GM18870 (cell line): ENCODE data around the gene LRATD1.
"Not testable (repeated sequence)": the region's sequence is repeated elsewhere in the genome, so short reads cannot be mapped to it uniquely, and the experiment has no call there.

Experiments used
- ATAC-seq: cut with Tn5 transposase; IDR thresholded peaks from one replicate; pipeline ENCODE4 v1.9.1; 2021; ENCODE audit warnings: moderate library complexity; ENCODE audit not compliant: unreplicated experiment

Gene LRATD1, protein sequence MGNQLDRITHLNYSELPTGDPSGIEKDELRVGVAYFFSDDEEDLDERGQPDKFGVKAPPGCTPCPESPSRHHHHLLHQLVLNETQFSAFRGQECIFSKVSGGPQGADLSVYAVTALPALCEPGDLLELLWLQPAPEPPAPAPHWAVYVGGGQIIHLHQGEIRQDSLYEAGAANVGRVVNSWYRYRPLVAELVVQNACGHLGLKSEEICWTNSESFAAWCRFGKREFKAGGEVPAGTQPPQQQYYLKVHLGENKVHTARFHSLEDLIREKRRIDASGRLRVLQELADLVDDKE

DNA sequence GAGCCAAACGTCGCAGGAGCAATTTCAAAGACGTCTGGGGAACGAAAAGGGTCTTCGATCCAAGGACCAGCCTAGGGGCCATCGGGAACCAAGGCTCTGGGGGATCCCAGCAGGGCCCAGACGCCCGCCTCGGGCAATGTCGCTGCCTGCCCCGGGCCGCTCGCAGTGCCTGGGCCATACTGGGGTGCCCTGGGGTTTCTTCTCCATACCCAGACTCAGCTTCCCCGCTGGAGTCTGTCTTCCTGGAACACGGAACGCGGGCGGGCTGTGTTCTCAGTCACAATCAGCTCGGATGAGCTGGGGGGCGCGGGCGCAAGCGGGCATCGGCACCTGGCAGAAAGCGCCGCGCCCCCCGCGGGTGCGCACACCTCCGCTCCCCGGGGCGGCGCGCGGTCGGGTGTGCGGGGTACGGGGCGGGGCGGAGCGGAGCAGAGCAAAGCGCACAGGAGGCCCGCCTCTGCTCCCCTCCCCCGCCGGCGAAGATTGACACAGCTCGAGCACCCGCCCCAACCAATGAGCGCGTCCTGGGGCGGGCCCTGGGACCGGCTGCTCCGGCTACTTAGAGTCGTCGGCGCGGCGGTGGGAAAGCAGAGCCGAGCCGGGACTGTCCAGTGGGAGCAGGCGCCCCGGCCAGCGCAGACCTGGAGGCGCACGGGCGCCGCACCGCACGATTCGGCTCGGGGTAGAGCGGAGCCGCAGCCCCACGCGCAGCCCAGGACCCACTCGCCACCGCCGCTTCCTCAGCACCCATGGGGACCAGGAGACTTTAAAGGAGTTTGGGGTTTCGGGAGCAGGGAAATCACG, at the start of gene LRATD1:
Gene LRATD1 (plus strand): TSS at position 585 of the 804 bp plus-strand sequence. CDS start 1,263 bp downstream, outside the sequence.
- no peak for ATAC-seq

DNA sequence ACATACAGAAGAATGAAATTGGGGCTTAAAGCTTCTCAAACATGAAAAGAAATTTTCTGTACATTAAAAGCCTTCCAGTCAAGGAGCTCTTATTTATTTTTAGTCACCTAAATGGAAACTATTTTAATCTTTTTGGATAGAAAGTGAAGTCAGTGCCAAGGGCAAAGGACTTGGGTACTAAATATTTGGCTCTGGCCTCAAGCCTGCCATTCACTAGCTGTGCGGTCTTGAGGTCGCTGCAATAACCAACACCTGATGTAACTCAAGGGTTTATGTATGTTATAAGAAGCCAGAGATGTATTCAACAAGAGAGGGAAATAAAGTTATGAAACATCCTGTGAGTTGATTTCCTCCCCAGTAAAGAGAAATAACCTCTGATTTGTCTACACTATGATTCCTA, 49.5 kb upstream of the LRATD1 start:
- no peak for ATAC-seq

DNA sequence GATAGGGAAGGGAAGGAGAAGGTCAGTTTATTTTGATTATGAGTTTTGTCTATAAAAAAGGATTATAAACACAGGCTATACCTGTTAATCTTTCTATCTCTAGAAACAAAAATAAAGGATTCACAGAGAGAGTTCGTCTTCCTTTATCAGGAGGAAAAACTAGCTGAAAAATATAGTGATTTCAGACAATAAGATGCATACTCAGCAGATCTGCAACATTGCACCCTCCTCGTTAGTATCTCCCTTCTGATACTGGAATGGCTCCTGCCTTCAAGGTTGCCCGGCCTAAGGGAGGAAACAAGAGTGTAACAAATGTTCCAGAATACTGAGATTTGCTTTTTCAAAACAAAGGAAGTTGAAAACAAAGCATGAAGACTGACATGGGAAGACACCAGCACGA, 48.7 kb upstream of the LRATD1 start:
- ATAC-seq: no peak

DNA sequence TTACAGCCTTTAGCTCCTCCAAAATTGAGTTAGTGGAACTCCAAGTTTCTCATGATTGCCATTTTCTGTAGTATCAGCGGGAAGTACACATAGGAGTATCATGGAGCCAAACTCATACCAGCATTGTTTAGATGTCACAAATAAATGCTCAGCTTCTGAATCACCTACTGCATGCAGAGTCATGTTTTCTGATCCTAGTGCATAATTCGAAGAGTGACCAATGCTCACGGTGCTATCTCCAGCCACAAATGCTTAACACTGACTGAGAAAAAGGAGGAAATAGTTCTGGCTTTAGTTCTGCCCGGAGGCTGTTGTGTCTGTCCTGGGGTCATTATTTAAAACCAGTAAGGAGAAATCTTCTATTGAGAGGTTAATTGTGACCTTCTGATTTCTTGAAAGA, 45.4 kb upstream of the LRATD1 start:
- ATAC-seq: no peak

DNA sequence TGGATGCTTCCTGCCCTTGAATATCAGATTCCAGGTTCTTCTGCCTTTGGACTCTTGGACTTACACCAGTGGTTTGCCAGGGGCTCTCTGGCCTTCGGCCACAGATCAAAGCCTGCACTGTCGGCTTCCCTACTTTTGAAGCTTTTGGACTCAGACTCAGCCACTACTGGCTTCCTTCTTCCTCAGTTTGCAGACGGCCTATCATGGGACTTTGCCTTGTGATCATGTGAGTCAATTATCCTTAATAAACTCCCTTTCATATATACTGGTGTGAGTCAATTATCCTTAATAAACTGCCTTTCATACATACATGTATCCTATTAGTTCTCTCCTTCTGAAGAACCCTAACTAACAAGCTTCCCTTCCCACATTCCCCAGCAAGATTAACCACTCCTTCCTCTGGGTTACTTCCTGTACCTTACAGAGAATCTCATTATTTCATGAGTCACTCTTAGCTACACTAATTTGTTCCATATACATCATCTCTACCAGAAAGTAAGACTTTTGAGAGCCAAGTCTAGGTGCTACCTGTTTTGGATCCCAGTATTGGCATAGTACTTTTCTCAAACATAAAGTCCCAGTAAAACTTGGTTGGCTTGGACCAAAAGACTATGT, 31.3 kb upstream of the LRATD1 start:
- ATAC-seq: no peak

DNA sequence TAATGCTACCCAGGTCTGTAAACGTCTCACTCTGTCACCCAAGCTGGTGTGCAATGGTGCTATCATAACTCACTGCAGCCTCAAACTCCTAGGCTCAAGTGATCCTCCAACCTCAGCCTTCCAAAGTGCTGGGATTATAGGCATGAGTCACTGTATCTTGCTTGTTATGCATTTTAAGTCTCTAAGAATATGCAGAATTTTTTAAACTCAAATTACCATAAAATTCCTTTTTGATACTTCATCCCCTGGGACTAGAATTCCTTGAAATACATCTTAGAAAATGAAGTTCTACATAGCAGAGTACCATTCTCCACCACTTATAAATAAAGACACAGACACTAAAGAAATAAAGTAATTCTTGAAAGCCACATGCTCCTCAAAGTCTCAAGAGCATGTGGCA, 30.2 kb upstream of the LRATD1 start:
- no peak for ATAC-seq

DNA sequence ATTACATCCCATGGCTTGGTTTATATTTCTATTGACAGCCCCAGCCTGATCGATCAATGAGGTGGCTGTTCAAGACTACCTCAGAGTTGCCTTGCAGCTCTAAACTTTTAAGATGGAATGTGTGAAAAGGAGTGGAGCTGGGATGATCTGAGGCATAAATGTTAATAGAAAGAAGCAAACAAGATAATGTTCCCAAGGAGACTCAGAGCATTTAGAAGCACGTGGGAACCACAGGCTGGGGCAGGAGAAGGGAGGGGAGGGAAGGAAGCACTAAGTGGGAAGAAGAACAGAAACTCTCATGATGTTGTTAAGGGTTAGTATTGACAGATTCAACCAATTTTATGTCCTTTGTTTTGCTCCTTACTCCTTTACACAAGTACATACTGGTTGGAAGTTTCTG, 28.8 kb upstream of the LRATD1 start:
- ATAC-seq: no peak

DNA sequence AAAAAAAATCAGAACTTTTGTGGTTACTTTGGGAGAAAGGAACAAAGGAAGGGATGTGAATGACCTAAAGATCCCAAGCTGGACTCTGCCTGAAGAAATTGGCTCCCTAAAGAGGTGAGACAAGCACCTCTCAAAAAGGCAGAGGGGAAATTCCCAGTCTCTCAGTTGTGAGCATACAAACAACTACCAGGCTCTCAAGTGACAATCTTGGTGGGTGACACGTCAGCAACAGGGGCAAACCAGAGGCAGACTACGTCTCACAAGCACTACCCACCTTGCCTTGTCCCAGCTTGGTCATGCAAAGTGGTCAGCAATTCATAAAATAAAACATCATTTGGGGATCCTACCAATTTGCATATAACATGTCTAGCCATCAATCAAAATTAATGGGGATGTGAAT, 24.3 kb upstream of the LRATD1 start:
- no peak for ATAC-seq

DNA sequence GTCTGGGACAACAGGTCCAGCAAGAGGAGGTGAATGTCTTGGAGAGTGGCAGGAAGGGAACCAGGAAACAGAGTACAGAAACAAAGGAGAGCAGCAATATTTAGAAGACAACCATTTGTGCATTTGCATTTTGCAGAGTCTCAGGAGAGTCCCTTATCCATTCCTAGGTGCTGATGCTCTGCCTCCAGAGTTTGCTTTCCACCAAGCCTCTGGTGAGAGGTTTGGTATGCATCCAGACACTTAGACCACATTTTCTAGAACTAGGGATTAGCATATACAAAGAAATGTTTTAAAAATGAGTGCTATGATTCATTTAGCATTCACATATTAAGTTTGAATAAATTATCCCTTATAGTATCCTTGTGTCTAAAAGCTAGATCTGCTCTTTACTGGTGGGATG, 18.5 kb upstream of the LRATD1 start:
- no peak for ATAC-seq

DNA sequence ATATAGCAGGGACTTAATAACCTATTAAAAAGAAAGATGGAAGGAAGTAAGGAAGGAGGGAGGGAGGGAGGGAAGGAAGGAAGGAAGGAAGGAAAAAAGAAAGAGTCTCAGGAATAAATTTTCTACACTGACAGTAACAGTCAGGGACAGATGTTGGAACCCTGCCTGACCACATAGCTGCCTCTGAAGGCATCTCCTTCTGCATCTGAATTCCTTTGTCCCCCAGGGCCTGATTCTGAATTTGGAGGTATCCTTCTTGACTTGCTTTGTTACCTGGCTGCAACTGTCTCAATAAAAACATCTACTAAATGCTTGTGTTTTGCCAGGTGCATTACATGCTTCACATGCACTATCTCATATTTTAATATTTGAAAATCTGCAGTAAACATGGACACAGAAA, 17.4 kb upstream of the LRATD1 start:
- no peak for ATAC-seq

DNA sequence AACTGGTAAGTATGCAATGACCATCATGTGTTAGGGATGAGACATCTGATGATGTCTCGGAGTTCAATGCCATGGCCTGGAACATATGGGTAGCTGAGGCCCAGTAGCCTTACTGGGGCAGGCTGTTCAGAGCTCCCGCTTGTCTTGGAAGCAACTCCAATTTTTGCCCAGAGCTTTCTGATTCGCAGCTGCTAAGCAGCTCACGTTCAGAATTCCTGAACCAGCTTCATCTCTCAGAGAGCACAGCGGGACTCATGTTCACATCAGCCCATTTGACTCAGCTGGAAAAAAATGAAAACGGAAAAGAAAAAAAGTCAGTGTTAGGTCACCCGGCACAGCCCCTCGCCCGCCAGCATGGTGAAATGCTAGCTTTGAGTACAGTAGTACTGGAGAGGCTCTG, 16.8 kb upstream of the LRATD1 start:
- no peak for ATAC-seq

DNA sequence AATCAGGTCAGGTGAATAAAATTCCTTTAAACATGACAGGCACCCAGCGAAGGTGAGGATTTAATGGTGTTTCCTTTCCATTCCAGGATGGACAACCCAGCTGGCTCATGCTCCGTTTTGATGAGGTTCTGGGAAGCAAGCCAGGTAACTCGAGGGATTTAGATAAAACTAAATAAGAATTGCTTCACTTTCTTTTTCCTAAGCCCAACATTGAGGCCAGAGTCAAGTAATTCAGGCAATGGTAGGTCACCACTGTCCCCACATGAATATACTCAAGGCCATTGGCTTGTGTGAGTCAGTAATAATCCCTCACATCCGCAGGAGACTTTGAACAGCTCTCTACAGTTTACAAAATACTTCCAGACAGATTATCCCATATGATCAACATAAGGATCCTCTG, 16.2 kb upstream of the LRATD1 start:
- ATAC-seq: no peak

DNA sequence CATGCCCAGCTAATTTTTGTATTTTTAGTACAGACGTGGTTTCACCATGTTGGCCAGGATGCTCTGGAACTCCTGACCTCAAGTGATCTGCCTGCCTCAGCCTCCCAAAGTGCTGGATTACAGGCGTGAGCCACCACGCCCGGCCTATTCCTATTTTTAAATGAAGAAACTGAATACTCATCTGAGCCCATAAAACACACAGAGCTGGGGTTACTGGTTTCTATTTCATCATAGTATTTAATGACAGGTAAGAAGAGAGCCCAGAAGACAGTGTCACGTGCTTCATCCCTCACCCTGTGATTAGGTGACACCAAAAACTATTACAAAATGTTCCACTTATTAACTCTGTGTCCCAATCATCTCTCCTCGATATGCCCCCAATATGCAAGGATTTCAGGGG, 15.6 kb upstream of the LRATD1 start:
- ATAC-seq: no peak

DNA sequence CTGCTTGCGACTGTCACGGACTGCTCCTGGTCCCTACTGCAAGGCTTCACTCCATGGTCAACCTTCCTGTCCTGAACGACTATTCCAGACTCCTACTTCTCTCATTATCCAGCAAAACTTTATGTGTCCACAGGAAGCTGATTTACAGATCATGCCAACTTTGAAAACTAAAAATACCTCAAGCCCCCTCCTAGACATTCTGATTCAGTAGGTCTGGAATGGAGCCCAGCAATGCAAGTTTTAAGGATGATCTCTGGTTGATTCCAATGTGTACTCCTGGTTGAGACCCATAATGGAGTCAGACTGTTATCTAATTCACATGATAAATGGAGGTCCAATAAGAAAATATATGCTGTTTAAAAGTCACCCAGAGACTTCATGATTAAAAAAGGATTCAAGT, 13.1 kb upstream of the LRATD1 start:
- no peak for ATAC-seq

DNA sequence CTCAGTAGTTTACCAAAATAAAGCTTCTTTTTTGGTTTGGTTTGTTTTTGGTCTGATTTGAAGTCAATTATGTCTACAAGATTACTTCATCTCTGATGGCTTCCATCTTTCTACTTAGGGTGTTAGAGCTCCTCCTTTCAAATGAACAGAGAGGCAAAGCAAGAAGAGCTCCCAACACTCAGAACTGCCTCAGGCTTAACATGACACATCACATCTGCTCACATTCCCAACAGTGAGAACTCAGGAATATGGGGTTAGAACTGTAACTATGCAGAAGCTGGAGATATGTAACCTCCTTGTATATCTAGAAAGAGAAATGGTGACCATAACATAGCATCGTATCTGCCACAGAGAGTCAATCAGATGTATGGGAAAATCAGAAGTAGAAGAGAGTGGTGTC, 11.4 kb upstream of the LRATD1 start:
- no peak for ATAC-seq

DNA sequence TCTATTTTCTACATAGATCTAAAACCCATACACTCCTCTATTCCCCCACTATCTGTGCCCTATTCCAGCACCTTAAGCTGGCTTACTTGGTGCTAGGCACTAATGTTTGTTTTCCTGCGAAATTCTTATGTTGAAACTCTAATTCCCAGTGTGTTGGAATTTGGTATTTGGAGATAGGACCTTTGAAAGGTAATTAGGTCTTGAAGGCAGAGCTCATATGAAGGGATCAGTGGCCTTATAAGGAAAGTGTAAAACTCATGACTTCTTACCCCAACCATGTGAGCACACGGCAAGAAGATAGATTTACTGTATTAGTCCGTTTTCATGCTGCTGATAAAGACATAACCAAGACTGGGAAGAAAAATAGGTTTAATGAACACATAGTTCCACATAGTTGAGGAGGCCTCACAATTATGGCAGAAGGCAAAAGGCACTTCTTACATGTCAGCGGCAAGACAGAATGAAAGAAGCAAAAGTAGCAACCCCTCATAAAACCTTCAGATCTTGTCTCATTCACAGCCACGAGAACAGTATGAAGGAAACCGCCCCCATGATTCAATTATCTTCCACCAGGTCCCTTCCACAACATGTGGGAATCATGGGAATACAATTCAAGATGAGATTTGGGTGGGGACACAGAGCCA, 10.5 kb upstream of the LRATD1 start:
- no peak for ATAC-seq

DNA sequence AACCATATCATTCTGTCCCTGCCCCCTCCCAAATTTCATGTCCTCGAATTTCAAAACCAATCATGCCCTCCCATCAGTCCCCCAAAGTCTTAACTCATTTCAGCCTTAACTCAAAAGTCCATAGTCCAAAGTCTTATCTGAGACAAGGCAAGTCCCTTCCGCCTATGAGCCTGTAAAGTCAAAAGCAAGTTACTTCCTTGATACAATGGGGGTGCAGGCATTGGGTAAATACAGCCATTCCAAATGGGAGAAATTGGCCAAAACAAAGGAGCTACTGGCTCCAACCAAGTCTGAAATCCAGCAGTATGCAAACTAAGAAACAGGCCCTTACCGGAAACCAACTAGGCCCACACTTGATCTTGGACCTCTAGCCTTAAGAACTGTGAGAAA, 10.0 kb upstream of the LRATD1 start:
- ATAC-seq: not testable (repeated sequence)

DNA sequence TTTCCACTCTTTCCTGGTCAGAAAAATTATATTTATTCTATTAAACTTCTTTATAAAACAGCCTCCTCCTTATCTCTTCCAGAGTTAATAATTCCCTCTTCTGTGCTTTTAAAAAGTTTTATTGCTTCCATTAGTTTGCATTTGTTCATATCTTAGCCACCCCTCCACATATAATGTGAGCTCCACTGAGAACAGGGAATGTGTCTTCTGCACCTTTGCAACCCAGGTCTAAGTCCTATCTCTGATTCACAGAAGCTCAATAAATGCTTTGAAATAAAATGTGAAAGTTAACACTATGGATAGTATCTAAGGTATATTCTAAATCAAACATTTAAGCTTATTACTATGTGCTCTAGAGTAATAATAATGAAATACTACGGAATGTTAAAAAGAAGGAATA, 9.3 kb upstream of the LRATD1 start:
- ATAC-seq: no peak

DNA sequence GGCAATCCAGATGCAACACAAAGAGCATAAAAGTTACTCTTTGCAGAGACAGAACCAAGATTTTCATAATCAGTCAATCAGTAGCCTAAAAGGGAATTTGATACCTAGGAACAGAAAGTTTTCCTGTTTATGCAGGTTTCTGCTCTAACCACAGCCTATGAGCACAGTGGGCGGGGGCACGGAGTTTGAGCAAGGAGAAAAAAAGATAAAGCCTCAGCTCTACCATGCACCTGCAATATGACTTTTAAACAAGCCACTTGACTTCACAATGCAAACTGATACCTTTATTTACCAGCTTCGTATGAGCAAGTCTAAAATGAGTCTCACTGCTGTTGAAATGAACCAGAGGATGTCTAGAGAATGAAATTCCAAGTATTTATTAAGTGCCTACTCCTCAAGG, 5.6 kb upstream of the LRATD1 start:
- ATAC-seq: no peak

DNA sequence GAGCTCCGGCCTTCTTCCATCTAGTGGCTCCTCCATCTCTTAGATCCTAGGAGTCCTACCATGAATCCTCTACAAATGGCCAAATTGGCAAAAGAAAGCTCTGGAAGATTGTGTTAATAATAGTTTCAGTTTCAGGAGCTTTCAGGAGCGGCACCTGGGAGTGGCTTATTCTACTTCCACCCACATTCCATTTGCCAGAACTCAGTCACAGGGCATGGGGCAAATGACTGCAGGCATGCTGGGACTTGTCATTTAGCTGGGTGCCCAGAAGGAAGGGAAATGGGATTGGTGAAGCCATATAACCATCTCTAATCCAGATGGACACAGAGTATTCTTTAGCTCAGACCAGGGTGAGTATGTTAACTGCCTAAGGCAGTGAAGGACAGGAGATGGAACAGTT, 3.6 kb upstream of the LRATD1 start:
- no peak for ATAC-seq

DNA sequence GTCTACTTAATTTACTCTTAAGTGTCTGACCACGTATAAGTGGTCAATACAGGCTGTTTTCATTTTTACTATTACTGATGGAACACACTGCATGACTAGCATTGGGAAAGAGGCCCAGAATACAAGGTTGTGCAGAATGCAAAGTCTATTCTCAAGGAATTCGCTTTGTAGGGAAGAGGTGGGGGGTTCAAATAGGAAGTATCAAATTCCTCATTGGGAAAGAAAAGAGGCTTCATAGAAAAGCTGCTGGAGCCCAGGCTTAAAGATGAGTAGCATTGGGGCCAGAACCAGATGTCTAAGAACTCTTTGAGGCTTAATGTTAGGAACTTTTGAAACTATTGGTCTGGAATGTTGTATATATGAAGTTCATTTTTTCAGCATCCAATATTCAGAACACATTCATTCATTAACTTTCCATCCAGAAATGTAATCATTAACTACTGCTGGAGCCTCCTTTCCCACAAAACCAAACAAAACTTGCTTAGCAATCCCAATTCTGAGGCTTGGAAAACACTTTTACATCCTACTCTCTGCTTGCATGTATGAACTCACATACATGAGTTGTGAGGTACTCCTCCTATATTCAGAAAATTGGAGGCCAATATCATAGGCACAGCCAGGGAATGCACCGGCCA, 994 bp upstream of the LRATD1 start:
- ATAC-seq: no peak
